ENCODE data around the gene RNF26. TPM values are rescaled to one million over a fixed set of nuclear protein-coding genes. Genes with fewer than 3 reads are reported as not detected.

Gene RNF26
- total RNA-seq, 1 experiment from 2014 or later, result 45.6 TPM

DNA sequence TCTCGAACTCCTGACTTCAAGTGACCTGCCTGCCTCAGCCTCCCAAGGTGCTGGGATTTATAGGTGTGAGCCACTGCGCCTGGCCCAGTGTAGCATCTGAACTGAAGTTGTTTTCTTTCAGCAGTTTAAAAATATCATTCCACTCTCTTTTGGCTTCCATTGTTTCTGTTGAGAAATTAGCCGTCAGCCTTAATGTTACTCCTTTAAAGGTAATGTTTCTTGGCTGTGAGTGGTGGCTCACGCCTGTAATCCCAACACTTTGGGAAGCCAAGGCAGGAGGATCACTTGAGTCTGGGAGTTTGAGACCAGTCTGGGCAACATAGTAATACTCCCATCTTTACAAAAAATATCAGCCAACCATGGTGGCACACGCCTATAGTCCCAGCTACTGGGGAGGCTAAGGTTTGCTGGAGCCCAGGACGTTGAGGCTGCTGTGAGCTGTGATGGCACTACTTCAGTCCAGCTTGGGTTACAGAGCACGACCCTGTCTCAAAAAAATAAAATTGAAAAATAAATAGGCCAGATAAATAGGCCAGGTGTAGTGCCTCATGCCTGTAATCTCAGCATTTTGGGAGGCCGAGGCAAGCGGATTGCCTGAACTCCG, 43.3 kb upstream of the RNF26 start:
- Histone ChIP-seq H3K9ac (ENCODE audit: low read length) (no peak overlapping the region), H3K9me3 (ENCODE audit: control insufficient read depth in 1 of 2, insufficient read depth in 1 of 2, low read depth in 1 of 2, low read length in 2 of 2) (peaks cover 3 to 7% of the 10 kb centered on the region in 2 experiments; a peak in 2 of 4 replicates), H4K20me1 (ENCODE audit: insufficient read depth) (no peaks in the 10 kb centered on the region), H3K4me1 (ENCODE audit: control insufficient read depth in 1 of 2, insufficient read depth in 2 of 2, low read length in 2 of 2) (peaks cover 0 to 4% of the 10 kb centered on the region in 2 experiments; a peak in 2 of 4 replicates), H2AFZ (ENCODE audit: low read depth, low read length, poor library complexity, severe bottlenecking) (no peak overlapping the region), H3K4me3 (replicated peaks in 1 of 2; ENCODE audit: low read depth in 1 of 2, low read length in 2 of 2) (no peak overlapping the region), H3K27me3 (ENCODE audit: insufficient read depth, low read length) (no peaks in the 10 kb centered on the region), H3K9me2 (ENCODE audit: insufficient read depth) (no peaks in the 10 kb centered on the region), H3K27ac (ENCODE audit: low read depth, low read length) (no peak overlapping the region), H3K79me2 (ENCODE audit: insufficient read depth, low read length) (no peaks in the 10 kb centered on the region), H3K36me3 (ENCODE audit: control insufficient read depth in 1 of 2, insufficient read depth in 2 of 2, low read length in 2 of 2) (peaks cover 9 to 25% of the 10 kb centered on the region in 2 experiments; a peak in 2 of 4 replicates), H3K4me2 (ENCODE audit: low read length) (no peak overlapping the region)
- CTCF ChIA-PET, result no interaction called here
- DNase-seq (ENCODE audit: low read depth, low spot score) (peak; percentile 2), ATAC-seq (no peak)
- intact Hi-C loops (cut with micrococcal nuclease), result loop anchor here (10.0 kb wide), 1 partner anchor 186 kb away; the partner anchor contains the start of genes C2CD2L and DPAGT1
- POLR2A ChIA-PET, result no interaction called here
- BruUV-seq (replicated peaks), result no TSS peak
- RAD21 ChIA-PET (ENCODE audit: low non-redundant PET in 1 of 2, low total read pairs in 2 of 2, uncharacterized antibody in 2 of 2, unreplicated experiment in 2 of 2), result no interaction called here
- peak; percentile 33; the same call in 1 of the 2 replicates for TF ChIP-seq SRF (IDR thresholded peaks at IDR 0.05; ENCODE audit: low read depth)
- TF ChIP-seq CBX3 (IDR thresholded peaks at IDR 0.05; ENCODE audit: low read depth), result peak; percentile 83
- no peak for TF ChIP-seq TCF7L2 (IDR thresholded peaks at IDR 0.05; ENCODE audit: borderline replicate concordance, extremely low read depth, insufficient read depth, insufficient read length)

DNA sequence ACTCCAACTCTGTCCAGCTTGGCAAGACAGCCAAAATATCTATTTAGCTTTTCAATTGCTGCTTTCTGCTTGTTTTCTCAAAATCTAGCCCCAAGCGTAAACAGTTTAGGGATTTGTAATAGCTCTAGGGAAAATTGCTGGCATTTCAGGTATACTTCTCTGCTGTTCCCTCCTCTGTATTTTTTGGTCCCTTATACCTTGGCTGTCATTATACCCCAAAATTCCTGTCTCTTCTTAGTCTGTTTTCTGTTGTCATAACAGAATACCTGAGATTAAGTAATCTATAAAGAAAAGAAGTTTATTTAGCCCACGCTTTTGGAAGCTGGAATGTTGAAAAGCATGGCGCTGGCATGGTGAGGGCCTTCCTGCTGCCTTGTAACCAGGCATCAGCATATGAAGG, 40.9 kb upstream of the RNF26 start:
- CTCF ChIA-PET, result no interaction called here
- Histone ChIP-seq H3K4me2 (ENCODE audit: low read length) (no peak overlapping the region), H3K4me1 (ENCODE audit: control insufficient read depth in 1 of 2, insufficient read depth in 2 of 2, low read length in 2 of 2) (peaks cover 0 to 4% of the 10 kb centered on the region in 2 experiments; a peak in 2 of 4 replicates), H3K9ac (ENCODE audit: low read length) (no peak overlapping the region), H3K79me2 (ENCODE audit: insufficient read depth, low read length) (no peaks in the 10 kb centered on the region), H3K9me3 (ENCODE audit: control insufficient read depth in 1 of 2, insufficient read depth in 1 of 2, low read depth in 1 of 2, low read length in 2 of 2) (peaks cover 3 to 7% of the 10 kb centered on the region in 2 experiments; a peak in 2 of 4 replicates), H3K27ac (ENCODE audit: low read depth, low read length) (no peak overlapping the region), H3K36me3 (ENCODE audit: control insufficient read depth in 1 of 2, insufficient read depth in 2 of 2, low read length in 2 of 2) (peaks cover 9 to 20% of the 10 kb centered on the region in 2 experiments; a peak in 3 of 4 replicates), H3K9me2 (ENCODE audit: insufficient read depth) (no peaks in the 10 kb centered on the region), H2AFZ (ENCODE audit: low read depth, low read length, poor library complexity, severe bottlenecking) (no peak overlapping the region), H3K27me3 (ENCODE audit: insufficient read depth, low read length) (no peaks in the 10 kb centered on the region), H4K20me1 (ENCODE audit: insufficient read depth) (no peaks in the 10 kb centered on the region), H3K4me3 (replicated peaks in 1 of 2; ENCODE audit: low read depth in 1 of 2, low read length in 2 of 2) (no peak overlapping the region)
- DNase-seq (ENCODE audit: low read depth, low spot score), result no peak
- BruUV-seq (replicated peaks), result no TSS peak
- POLR2A ChIA-PET, result no interaction called here
- RAD21 ChIA-PET (ENCODE audit: low non-redundant PET in 1 of 2, low total read pairs in 2 of 2, uncharacterized antibody in 2 of 2, unreplicated experiment in 2 of 2), result no interaction called here
- ATAC-seq, result no peak
- intact Hi-C loops (cut with micrococcal nuclease), result loop anchor here (10.0 kb wide), 1 partner anchor 189 kb away; the partner anchor contains the start of genes C2CD2L and DPAGT1
- TF ChIP-seq ELF1 (IDR thresholded peaks at IDR 0.05; ENCODE audit: borderline replicate concordance, low read depth), result no peak
- TF ChIP-seq, protein P1, sequence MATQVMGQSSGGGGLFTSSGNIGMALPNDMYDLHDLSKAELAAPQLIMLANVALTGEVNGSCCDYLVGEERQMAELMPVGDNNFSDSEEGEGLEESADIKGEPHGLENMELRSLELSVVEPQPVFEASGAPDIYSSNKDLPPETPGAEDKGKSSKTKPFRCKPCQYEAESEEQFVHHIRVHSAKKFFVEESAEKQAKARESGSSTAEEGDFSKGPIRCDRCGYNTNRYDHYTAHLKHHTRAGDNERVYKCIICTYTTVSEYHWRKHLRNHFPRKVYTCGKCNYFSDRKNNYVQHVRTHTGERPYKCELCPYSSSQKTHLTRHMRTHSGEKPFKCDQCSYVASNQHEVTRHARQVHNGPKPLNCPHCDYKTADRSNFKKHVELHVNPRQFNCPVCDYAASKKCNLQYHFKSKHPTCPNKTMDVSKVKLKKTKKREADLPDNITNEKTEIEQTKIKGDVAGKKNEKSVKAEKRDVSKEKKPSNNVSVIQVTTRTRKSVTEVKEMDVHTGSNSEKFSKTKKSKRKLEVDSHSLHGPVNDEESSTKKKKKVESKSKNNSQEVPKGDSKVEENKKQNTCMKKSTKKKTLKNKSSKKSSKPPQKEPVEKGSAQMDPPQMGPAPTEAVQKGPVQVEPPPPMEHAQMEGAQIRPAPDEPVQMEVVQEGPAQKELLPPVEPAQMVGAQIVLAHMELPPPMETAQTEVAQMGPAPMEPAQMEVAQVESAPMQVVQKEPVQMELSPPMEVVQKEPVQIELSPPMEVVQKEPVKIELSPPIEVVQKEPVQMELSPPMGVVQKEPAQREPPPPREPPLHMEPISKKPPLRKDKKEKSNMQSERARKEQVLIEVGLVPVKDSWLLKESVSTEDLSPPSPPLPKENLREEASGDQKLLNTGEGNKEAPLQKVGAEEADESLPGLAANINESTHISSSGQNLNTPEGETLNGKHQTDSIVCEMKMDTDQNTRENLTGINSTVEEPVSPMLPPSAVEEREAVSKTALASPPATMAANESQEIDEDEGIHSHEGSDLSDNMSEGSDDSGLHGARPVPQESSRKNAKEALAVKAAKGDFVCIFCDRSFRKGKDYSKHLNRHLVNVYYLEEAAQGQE (IDR thresholded peaks at IDR 0.05; ENCODE audit: low read depth), result no peak
- no peak for TF ChIP-seq FOSL1 (IDR thresholded peaks at IDR 0.05; ENCODE audit: low read depth)
- TF ChIP-seq ZFX (IDR thresholded peaks at IDR 0.05), result no peak
- TF ChIP-seq, protein P2, sequence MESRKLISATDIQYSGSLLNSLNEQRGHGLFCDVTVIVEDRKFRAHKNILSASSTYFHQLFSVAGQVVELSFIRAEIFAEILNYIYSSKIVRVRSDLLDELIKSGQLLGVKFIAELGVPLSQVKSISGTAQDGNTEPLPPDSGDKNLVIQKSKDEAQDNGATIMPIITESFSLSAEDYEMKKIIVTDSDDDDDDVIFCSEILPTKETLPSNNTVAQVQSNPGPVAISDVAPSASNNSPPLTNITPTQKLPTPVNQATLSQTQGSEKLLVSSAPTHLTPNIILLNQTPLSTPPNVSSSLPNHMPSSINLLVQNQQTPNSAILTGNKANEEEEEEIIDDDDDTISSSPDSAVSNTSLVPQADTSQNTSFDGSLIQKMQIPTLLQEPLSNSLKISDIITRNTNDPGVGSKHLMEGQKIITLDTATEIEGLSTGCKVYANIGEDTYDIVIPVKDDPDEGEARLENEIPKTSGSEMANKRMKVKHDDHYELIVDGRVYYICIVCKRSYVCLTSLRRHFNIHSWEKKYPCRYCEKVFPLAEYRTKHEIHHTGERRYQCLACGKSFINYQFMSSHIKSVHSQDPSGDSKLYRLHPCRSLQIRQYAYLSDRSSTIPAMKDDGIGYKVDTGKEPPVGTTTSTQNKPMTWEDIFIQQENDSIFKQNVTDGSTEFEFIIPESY (IDR thresholded peaks at IDR 0.05; ENCODE audit: extremely low read depth, insufficient replicate concordance, low read length), result no peak
- no peak for TF ChIP-seq EGR1 (IDR thresholded peaks at IDR 0.05; ENCODE audit: low read depth)
- no peak for TF ChIP-seq POLR2AphosphoS5 (IDR thresholded peaks at IDR 0.05; ENCODE audit: low read depth, low read length)
- TF ChIP-seq, protein P3, sequence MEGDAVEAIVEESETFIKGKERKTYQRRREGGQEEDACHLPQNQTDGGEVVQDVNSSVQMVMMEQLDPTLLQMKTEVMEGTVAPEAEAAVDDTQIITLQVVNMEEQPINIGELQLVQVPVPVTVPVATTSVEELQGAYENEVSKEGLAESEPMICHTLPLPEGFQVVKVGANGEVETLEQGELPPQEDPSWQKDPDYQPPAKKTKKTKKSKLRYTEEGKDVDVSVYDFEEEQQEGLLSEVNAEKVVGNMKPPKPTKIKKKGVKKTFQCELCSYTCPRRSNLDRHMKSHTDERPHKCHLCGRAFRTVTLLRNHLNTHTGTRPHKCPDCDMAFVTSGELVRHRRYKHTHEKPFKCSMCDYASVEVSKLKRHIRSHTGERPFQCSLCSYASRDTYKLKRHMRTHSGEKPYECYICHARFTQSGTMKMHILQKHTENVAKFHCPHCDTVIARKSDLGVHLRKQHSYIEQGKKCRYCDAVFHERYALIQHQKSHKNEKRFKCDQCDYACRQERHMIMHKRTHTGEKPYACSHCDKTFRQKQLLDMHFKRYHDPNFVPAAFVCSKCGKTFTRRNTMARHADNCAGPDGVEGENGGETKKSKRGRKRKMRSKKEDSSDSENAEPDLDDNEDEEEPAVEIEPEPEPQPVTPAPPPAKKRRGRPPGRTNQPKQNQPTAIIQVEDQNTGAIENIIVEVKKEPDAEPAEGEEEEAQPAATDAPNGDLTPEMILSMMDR (IDR thresholded peaks at IDR 0.05 in 2 of 3, conservative IDR thresholded peaks at IDR 0.05 in 1 of 3; ENCODE audit: borderline replicate concordance in 1 of 3, insufficient read depth in 1 of 3, low read depth in 2 of 3, low read length in 2 of 3), result no peak
- TF ChIP-seq SIN3A (IDR thresholded peaks at IDR 0.05; ENCODE audit: low read depth), result no peak

All from HCT116 (cell line).